T-cell (primary cell): ENCODE measurements around the gene SCPEP1. TPM values are rescaled to one million over a fixed set of nuclear protein-coding genes. Genes with fewer than 3 reads are reported as not detected.
"Not testable (repeated sequence)": the region's sequence is repeated elsewhere in the genome, so short reads cannot be mapped to it uniquely, and the experiment has no call there.

Experiments
- ATAC-seq, 4 experiments: fragments of 200-7000 bp in 3 of 4; fragments of 150-1000 bp in 1 of 4; cut with Tn5 transposase; replicated peaks in 1 of 4; 1 replicate in 3 of 4; 2 replicates in 1 of 4; pipeline ENCODE4 v1.10.0; 2021; ENCODE audit warnings: moderate library complexity in 3 of 4, mild to moderate bottlenecking in 2 of 4, moderate number of reproducible peaks in 1 of 4
- CTCF ChIA-PET, 2 donors: fragments of 300-600 bp; sonication (Branson Sonifier 250); formaldehyde crosslinking; loops; one replicate each; lab custom pipeline; 2022; ENCODE audit warnings: antibody characterized with exemption in 2 of 2; lab: Charles Lee
- POLR2A ChIA-PET, 2 donors: fragments of 300-600 bp; sonication (Branson Sonifier 250); formaldehyde crosslinking; loops; one replicate each; lab custom pipeline; 2022; ENCODE audit warnings: antibody characterized with exemption in 2 of 2; lab: Charles Lee
- DNase-seq, 35 experiments: peaks; one replicate each; pipeline versions ENCODE4 v3.0.0 to v3.0.0-alpha.2; 2013 to 2023
- H3K27ac ChIP-seq: one replicate; pipeline ENCODE4 v1.5.1; 2013; ENCODE audit warnings: low read length
- H3K27me3 ChIP-seq, 2 experiments: replicated peaks in 1 of 2; 1 replicate in 1 of 2; 2 replicates in 1 of 2; pipeline versions ENCODE4 v1.6.1 to v1.7.0; 2013; ENCODE audit warnings: low read length in 1 of 2, mixed read lengths in 1 of 2; ENCODE audit not compliant: control insufficient read depth in 2 of 2, insufficient read depth in 2 of 2; ENCODE audit errors: extremely low read depth in 1 of 2
- H3K36me3 ChIP-seq, 2 donors: 1 replicate in 1 of 2; 2 replicates in 1 of 2; pipeline versions ENCODE4 v1.6.1 to v1.7.0; 2013; ENCODE audit warnings: low read length in 1 of 2; ENCODE audit not compliant: control insufficient read depth in 2 of 2, insufficient read depth in 1 of 2; ENCODE audit errors: extremely low read depth in 1 of 2
- H3K4me1 ChIP-seq, 2 experiments: 1 replicate in 1 of 2; 2 replicates in 1 of 2; pipeline versions ENCODE4 v1.6.1 to v1.7.0; 2013; ENCODE audit warnings: low read length in 2 of 2, mixed read lengths in 1 of 2; ENCODE audit not compliant: insufficient read depth in 2 of 2, control insufficient read depth in 1 of 2; ENCODE audit errors: extremely low read depth in 1 of 2
- H3K4me3 ChIP-seq, 2 donors: 1 replicate in 1 of 2; 2 replicates in 1 of 2; pipeline versions ENCODE4 v1.5.1 to v1.7.0; 2013; ENCODE audit warnings: mild to moderate bottlenecking in 2 of 2, low read length in 1 of 2, moderate library complexity in 1 of 2; ENCODE audit not compliant: control insufficient read depth in 1 of 2; ENCODE audit errors: extremely low read depth in 1 of 2
- H3K9me3 ChIP-seq: 2 replicates; pipeline ENCODE4 v1.7.0; 2013
- H3K27ac Mint-ChIP-seq, 2 donors: one replicate each; pipeline ENCODE4 v1.8.0; 2020 to 2021; ENCODE audit warnings: mild to moderate bottlenecking in 2 of 2, mixed read lengths in 2 of 2
- H3K27me3 Mint-ChIP-seq, 2 donors: one replicate each; pipeline ENCODE4 v1.8.0; 2021 to 2022; ENCODE audit warnings: mixed read lengths in 2 of 2
- H3K36me3 Mint-ChIP-seq: one replicate; pipeline ENCODE4 v1.8.0; 2021; ENCODE audit warnings: mixed read lengths
- H3K4me1 Mint-ChIP-seq, 3 donors: one replicate each; pipeline ENCODE4 v1.8.0; 2020 to 2022; ENCODE audit warnings: mixed read lengths in 3 of 3, mild to moderate bottlenecking in 1 of 3
- H3K4me3 Mint-ChIP-seq, 3 donors: one replicate each; pipeline ENCODE4 v1.8.0; 2020 to 2022; ENCODE audit warnings: mild to moderate bottlenecking in 3 of 3, mixed read lengths in 3 of 3, moderate library complexity in 3 of 3
- H3K9me3 Mint-ChIP-seq, 3 donors: one replicate each; pipeline ENCODE4 v1.8.0; 2020 to 2022; ENCODE audit warnings: mixed read lengths in 3 of 3
- WGBS: methylation state at CpG from one replicate; pipeline ENCODE4 v1.1.5; 2013; ENCODE audit warnings: missing lambda C conversion rate; ENCODE audit not compliant: insufficient coverage; 5-methylcytosine and 5-hydroxymethylcytosine counted together
- total RNA-seq, 35 experiments: library from RNA in 6 of 35; stranded (reverse) in 6 of 35; fragments of 120-200 nt in 1 of 35; gene quantifications; one replicate each; pipeline versions ENCODE4 v1.2.1 to v1.2.4 and lab custom pipeline; 2013 to 2026

The SCPEP1 gene
- total RNA-seq, 5 donors from 2014 or later (not counting 1 experiment from before 2014, with no cell fraction given) = 18.4 to 24.2 (median 22.4) TPM

GRCh38 chr17:56979091-56979480 is 1.2 kb downstream of the SCPEP1 start:
- Histone ChIP-seq H3K4me3 (no peak overlapping the region), H3K4me1 (peaks cover 10 to 20% of the 10 kb centered on the region in 2 experiments), H3K27ac (peak overlapping the region; percentile 41), H3K27me3 (peaks cover 0 to 11% of the 10 kb centered on the region in 2 experiments), H3K9me3 (no peaks in the 10 kb centered on the region), H3K36me3 (peaks cover 0 to 2% of the 10 kb centered on the region in 2 donors)
- Mint-ChIP-seq H3K9me3 (no peaks in the 10 kb centered on the region), H3K27ac (peak overlapping the region; percentile 75 to 86), H3K36me3 (peaks cover 2% of the 10 kb centered on the region), H3K4me3 (peak overlapping the region; percentile 86 to 91 (median 87)), H3K4me1 (peaks cover 17 to 26% (median 22%) of the 10 kb centered on the region in 3 donors), H3K27me3 (no peaks in the 10 kb centered on the region)
- ChIA-PET POLR2A (interaction anchor here (0.6 kb wide), 3 partner anchors 33 to 278 kb away, joined by 3 read pairs; partner anchors contain the start of gene TRIM25 (in 1 of the 2)), CTCF (interaction anchor here (0.6 to 1.6 kb wide), 3 partner anchors 12 to 1374 kb away, joined by 3 to 6 read pairs (median 5); partner anchors contain the start of gene COIL (in 1 of the 2))
- WGBS = no CpG with 5 or more reads among the region's 3 CpGs
- no peak for DNase-seq
- ATAC-seq = no peak

- DNase-seq, H3K36me3 ChIP-seq, CTCF ChIA-PET, POLR2A ChIA-PET, H3K9me3 Mint-ChIP-seq, ATAC-seq, H3K27ac Mint-ChIP-seq, H3K4me3 Mint-ChIP-seq, H3K9me3 ChIP-seq, H3K27me3 Mint-ChIP-seq, H3K4me3 ChIP-seq, H3K27ac ChIP-seq: not testable (repeated sequence)
- H3K36me3 Mint-ChIP-seq = peaks cover 13% of the 10 kb centered on the region
- peaks cover 17 to 26% (median 22%) of the 10 kb centered on the region in 3 donors for H3K4me1 Mint-ChIP-seq
- WGBS = no CpG with 5 or more reads among the region's 12 CpGs
- Histone ChIP-seq H3K4me1 (peaks cover 10 to 20% of the 10 kb centered on the region in 2 experiments), H3K27me3 (peaks cover 0 to 11% of the 10 kb centered on the region in 2 experiments)
Measured at GRCh38 chr17:56980526-56980925, 2.6 kb downstream of the SCPEP1 start.

- Mint-ChIP-seq H3K4me3 (no peak overlapping the region), H3K27me3 (no peaks in the 10 kb centered on the region), H3K36me3 (peaks cover 25% of the 10 kb centered on the region), H3K9me3 (no peaks in the 10 kb centered on the region), H3K27ac (peak overlapping the region in 1 of 2 donors; percentile 45), H3K4me1 (peaks cover 15 to 19% (median 17%) of the 10 kb centered on the region in 3 donors)
- no peak for DNase-seq
- no peaks in the 10 kb centered on the region for H3K9me3 ChIP-seq
- no peak overlapping the region for H3K27ac ChIP-seq
- H3K4me1 ChIP-seq = peaks cover 7 to 14% of the 10 kb centered on the region in 2 experiments
- no peaks in the 10 kb centered on the region for H3K27me3 ChIP-seq
- H3K4me3 ChIP-seq = no peak overlapping the region
- WGBS = 93% methylated on average over 5 of the region's 8 CpGs
- no peak for ATAC-seq
- H3K36me3 ChIP-seq = peaks cover 2 to 7% of the 10 kb centered on the region in 2 donors
- ChIA-PET POLR2A (no interaction called here), CTCF (no interaction called here)
Measured at GRCh38 chr17:56982312-56982711, 4.4 kb downstream of the SCPEP1 start.

- Histone ChIP-seq H3K27ac (no peak overlapping the region), H3K27me3 (no peaks in the 10 kb centered on the region), H3K4me3 (no peak overlapping the region), H3K4me1 (peaks cover 3 to 5% of the 10 kb centered on the region in 2 experiments), H3K9me3 (no peaks in the 10 kb centered on the region), H3K36me3 (peaks cover 2 to 14% of the 10 kb centered on the region in 2 donors)
- ChIA-PET POLR2A (no interaction called here), CTCF (no interaction called here)
- Mint-ChIP-seq H3K36me3 (peaks cover 35% of the 10 kb centered on the region), H3K27me3 (no peaks in the 10 kb centered on the region), H3K27ac (no peak overlapping the region), H3K9me3 (no peaks in the 10 kb centered on the region), H3K4me1 (peaks cover 10 to 13% (median 10%) of the 10 kb centered on the region in 3 donors), H3K4me3 (no peak overlapping the region)
- DNase-seq (no peak), ATAC-seq (no peak)
- WGBS = no CpG with 5 or more reads among the region's 3 CpGs
Measured at GRCh38 chr17:56983366-56983765, 5.4 kb downstream of the SCPEP1 start.

GRCh38 chr17:56985371-56986162 is 7.6 kb downstream of the SCPEP1 start:
- no peak overlapping the region for H3K27ac Mint-ChIP-seq
- H3K4me1 ChIP-seq = no peaks in the 10 kb centered on the region
- H3K36me3 Mint-ChIP-seq = peaks cover 42% of the 10 kb centered on the region

GRCh38 chr17:56987283-56987834 is 9.4 kb downstream of the SCPEP1 start:
- no peaks in the 10 kb centered on the region for H3K27me3 ChIP-seq
- Mint-ChIP-seq H3K4me3 (no peak overlapping the region), H3K9me3 (no peaks in the 10 kb centered on the region), H3K4me1 (no peaks in the 10 kb centered on the region), H3K27ac (no peak overlapping the region), H3K27me3 (no peaks in the 10 kb centered on the region), H3K36me3 (peaks cover 50% of the 10 kb centered on the region)
- no peak for DNase-seq
- WGBS = 96% methylated on average over 3 of the region's 11 CpGs
- ChIA-PET POLR2A (no interaction called here), CTCF (no interaction called here)
- peaks cover 5 to 17% of the 10 kb centered on the region in 2 donors for H3K36me3 ChIP-seq
- ATAC-seq = no peak
- H3K9me3 ChIP-seq = no peaks in the 10 kb centered on the region
- no peak overlapping the region for H3K27ac ChIP-seq
- H3K4me1 ChIP-seq = no peaks in the 10 kb centered on the region
- H3K4me3 ChIP-seq = no peak overlapping the region

More at GRCh38 chr17:56985371-56986162, 7.6 kb downstream of the SCPEP1 start:
- ATAC-seq = no peak
- H3K27me3 Mint-ChIP-seq = no peaks in the 10 kb centered on the region
- ChIA-PET CTCF (no interaction called here), POLR2A (no interaction called here)
- no peaks in the 10 kb centered on the region for H3K9me3 Mint-ChIP-seq
- H3K9me3 ChIP-seq = no peaks in the 10 kb centered on the region
- no peak overlapping the region for H3K4me3 Mint-ChIP-seq
- DNase-seq = no peak
- no peak overlapping the region for H3K4me3 ChIP-seq
- WGBS = 91% methylated on average over 14 of the region's 14 CpGs
- H3K36me3 ChIP-seq = peaks cover 2 to 19% of the 10 kb centered on the region in 2 donors
- H3K4me1 Mint-ChIP-seq = no peaks in the 10 kb centered on the region
- H3K27me3 ChIP-seq = no peaks in the 10 kb centered on the region
- H3K27ac ChIP-seq = no peak overlapping the region
